Measurements from ENCODE around the gene PEDS1. TPM values are rescaled to one million over a fixed set of nuclear protein-coding genes. Genes with fewer than 3 reads are reported as not detected.

PEDS1 gene
- total and polyA plus RNA-seq, 2 of the 13 experiments (the other 11 are each of a cell fraction or from before 2014, with no cell fraction given): 30.5 to 93.9 TPM

GRCh38 chr20:50194422-50194830 lies 40.9 kb upstream of the PEDS1 start (continued):
- TF ChIP-seq JARID2 (CRISPR knock-in tag; IDR thresholded peaks at IDR 0.05; ENCODE audit: insufficient replicate concordance): no peak
- TF ChIP-seq DBP (CRISPR knock-in tag; IDR thresholded peaks at IDR 0.05; ENCODE audit: not compliant biosample characterization): no peak
- TF ChIP-seq ZFP91 (CRISPR knock-in tag; IDR thresholded peaks at IDR 0.05; ENCODE audit: borderline replicate concordance): 0 out of 2 replicates have a peak, but pooled peaks have one; percentile 6
- no peak for TF ChIP-seq ZSCAN12 (CRISPR knock-in tag; IDR thresholded peaks at IDR 0.05)
- no peak for TF ChIP-seq ZNF770 (CRISPR knock-in tag; IDR thresholded peaks at IDR 0.05)
- TF ChIP-seq ZSCAN20 (CRISPR knock-in tag; IDR thresholded peaks at IDR 0.05; ENCODE audit: borderline replicate concordance): no peak
- peak; percentile 86 for TF ChIP-seq ZNF629 (CRISPR knock-in tag; conservative IDR thresholded peaks at IDR 0.05)
- TF ChIP-seq ZNF616 (CRISPR knock-in tag; IDR thresholded peaks at IDR 0.05; ENCODE audit: low read depth): no peak
- TF ChIP-seq SETDB1 (CRISPR knock-in tag; IDR thresholded peaks at IDR 0.05; ENCODE audit: borderline replicate concordance): no peak
- TF ChIP-seq SSRP1 (CRISPR knock-in tag; IDR thresholded peaks at IDR 0.05): peak; percentile 95
- no peak for TF ChIP-seq DNMT1 (CRISPR knock-in tag; IDR thresholded peaks at IDR 0.05)
- peak; percentile 25; the same call in 1 of the 2 replicates for TF ChIP-seq ZNF878 (CRISPR knock-in tag; IDR thresholded peaks at IDR 0.05)
- no peak for TF ChIP-seq CBFB (CRISPR knock-in tag; IDR thresholded peaks at IDR 0.05)
- no peak for TF ChIP-seq ELK4 (CRISPR knock-in tag; IDR thresholded peaks at IDR 0.05; ENCODE audit: borderline replicate concordance)
- TF ChIP-seq ZIK1 (CRISPR knock-in tag; IDR thresholded peaks at IDR 0.05; ENCODE audit: borderline replicate concordance, low read depth): no peak
- TF ChIP-seq REL (CRISPR knock-in tag; conservative IDR thresholded peaks at IDR 0.05): no peak
- TF ChIP-seq GPN1 (CRISPR knock-in tag; IDR thresholded peaks at IDR 0.05; ENCODE audit: borderline replicate concordance): no peak
- TF ChIP-seq SOX5 (CRISPR knock-in tag; IDR thresholded peaks at IDR 0.05; ENCODE audit: borderline replicate concordance): 0 out of 2 replicates have a peak, but pooled peaks have one; percentile 3
- TF ChIP-seq CHCHD3 (CRISPR knock-in tag; IDR thresholded peaks at IDR 0.05): no peak
- no peak for TF ChIP-seq PTBP1 (IDR thresholded peaks at IDR 0.05; ENCODE audit: low read depth, low read length, poor library complexity, severe bottlenecking)
- TF ChIP-seq POLR2AphosphoS2 (IDR thresholded peaks at IDR 0.05; ENCODE audit: low read depth, low read length): peak; percentile 83; the same call in 1 of the 2 replicates
- TF ChIP-seq FOXA3 (CRISPR knock-in tag; IDR thresholded peaks at IDR 0.05): 0 out of 2 replicates have a peak, but pooled peaks have one; percentile 3
- no peak for TF ChIP-seq RBAK (CRISPR knock-in tag; IDR thresholded peaks at IDR 0.05)
- TF ChIP-seq RFXAP (CRISPR knock-in tag; IDR thresholded peaks at IDR 0.05; ENCODE audit: borderline replicate concordance): 0 out of 2 replicates have a peak, but pooled peaks have one; percentile 49
- TF ChIP-seq MIER3 (CRISPR knock-in tag; IDR thresholded peaks at IDR 0.05; ENCODE audit: borderline replicate concordance): peak; percentile 45; the same call in 1 of the 2 replicates
- TF ChIP-seq TAF1 (CRISPR knock-in tag; IDR thresholded peaks at IDR 0.05): peak; percentile 3; the same call in 1 of the 2 replicates
- no peak for TF ChIP-seq ZSCAN21 (CRISPR knock-in tag; IDR thresholded peaks at IDR 0.05; ENCODE audit: borderline replicate concordance)

All from HepG2 (cell line).